Activated CD8-positive, alpha-beta memory T cell treated with anti-CD3 and anti-CD28 coated beads, Interleukin-2, amount 50 U/mL, for 24 hours (primary cell): ENCODE data around the gene NXPH2.
"Not testable (repeated sequence)": the region's sequence is repeated elsewhere in the genome, so short reads cannot be mapped to it uniquely, and the experiment has no call there.

Experiments
- DNase-seq: peaks from one replicate; pipeline ENCODE4 v3.0.0-alpha.2; 2020; ENCODE audit errors: extremely low read depth

NXPH2 gene

GRCh38 chr2:138711812-138712211 is 68.4 kb downstream of the NXPH2 start:
- no peak for DNase-seq

DNA sequence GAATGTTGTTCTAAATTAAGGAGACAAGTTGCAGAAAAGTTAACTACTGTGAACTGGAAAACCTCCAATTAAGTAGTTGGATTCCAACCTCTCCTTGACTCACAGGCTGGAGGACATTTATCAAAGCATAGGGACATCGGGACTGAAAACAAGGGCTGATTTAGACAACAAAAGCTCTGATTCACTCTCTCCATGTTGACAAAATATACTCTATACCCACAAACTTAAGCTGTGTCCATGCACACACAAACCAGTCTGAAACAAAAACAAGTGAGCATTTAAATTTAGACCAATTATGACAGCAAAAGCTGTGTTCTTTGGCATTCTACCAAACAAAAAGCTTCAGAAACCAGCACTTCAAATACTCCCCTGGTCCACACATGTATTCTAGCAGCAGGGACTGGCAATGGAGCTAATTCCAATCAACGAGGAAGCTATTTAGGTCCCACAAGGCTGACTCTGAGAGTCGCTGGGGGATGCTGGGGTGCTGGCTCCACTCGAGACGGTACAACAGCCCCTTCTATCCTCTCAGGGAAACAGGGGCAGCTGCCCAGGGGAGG is 71.4 kb downstream of the NXPH2 start:
- no peak for DNase-seq

- DNase-seq, result no peak
Observed at GRCh38 chr2:138707392-138708074, 72.7 kb downstream of the NXPH2 start.

- no peak for DNase-seq
Observed at GRCh38 chr2:138703242-138703641, 76.9 kb downstream of the NXPH2 start.

DNA sequence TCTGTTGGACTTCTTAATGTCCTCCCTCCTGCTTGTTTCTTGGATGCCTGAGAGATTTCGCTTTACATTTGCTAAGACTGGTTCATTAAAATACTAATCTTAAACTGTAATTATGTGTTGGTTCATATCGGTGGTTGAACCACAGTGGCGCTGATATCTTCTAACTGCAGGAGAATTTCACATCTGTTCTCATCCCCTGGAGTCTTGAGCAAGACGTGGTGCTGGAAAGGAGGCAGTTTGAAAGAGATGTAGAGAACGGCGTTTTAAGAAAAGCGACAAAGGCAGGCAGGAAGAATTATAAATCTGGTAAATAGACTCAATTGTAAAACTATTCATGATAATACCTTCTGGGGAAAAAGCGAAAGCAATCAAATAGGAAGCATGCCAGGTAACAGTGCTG is 79.5 kb downstream of the NXPH2 start:
- DNase-seq, result no peak

DNA sequence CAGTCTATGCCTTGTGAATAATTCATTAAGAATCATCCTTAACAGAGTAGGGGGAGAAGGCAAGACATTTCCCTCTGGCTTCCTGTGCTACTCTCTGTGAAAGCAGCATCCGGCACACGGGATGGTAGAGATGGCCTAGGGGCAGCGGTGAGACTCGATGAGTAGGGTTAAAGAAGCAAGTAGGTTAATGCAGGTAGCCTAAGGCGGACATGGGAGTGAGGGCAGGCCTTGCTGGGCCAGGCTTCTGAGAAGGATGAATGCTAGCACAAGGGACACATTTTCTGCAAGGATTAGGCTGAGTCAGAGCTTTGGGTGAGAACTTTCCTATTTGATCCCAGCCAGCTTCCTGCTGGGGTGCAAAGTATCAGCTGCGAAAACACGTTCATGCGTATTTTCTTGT is 80.8 kb downstream of the NXPH2 start:
- no peak for DNase-seq

DNA sequence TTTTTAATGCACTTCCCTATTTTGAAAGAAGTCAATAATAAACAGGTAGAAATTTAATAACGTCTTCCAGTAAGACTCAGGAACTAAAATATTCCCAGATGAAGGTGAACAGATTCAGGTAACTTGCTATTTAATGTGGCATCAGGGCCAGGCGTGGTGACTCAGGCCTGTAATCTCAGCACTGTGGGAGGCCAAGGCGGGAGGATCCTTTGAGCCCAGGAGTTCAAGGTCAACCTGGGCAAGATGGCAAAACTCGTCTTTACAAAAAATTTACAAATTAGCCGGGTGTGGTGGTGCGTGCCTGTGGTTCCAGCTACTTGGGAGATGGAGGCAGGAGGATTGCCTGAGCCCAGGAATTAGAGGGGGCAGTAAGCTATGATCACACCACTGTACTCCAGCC is 81.8 kb downstream of the NXPH2 start:
- DNase-seq, result no peak

DNA sequence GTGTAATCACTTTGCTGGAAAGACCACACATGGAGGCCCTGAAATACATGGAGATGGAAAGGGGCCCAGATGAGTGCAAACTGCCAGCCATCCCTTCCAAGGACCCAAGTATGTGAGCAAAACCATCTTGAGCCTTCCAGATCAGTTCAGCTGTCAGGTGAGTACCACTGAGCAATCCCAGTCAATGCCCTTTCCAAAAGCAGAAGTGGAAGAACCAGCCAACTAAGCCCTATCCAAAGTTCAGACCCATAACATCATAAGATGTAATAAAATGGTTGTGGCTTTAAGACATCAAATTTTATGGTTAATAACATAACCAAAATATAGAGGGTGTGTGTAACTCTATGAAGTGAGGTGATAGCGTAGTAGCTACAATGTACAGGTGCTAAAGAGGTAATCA is 88.5 kb downstream of the NXPH2 start:
- DNase-seq, result no peak

GRCh38 chr2:138689705-138690104 is 90.5 kb downstream of the NXPH2 start:
- no peak for DNase-seq

GRCh38 chr2:138682163-138682562 is 98.0 kb downstream of the NXPH2 start:
- DNase-seq, result no peak

- DNase-seq, result no peak
Observed at GRCh38 chr2:138677221-138677620, 103.0 kb downstream of the NXPH2 start.

GRCh38 chr2:138676619-138677021 is 103.6 kb downstream of the NXPH2 start:
- no peak for DNase-seq

- no peak for DNase-seq
Observed at GRCh38 chr2:138671566-138671965, 108.6 kb downstream of the NXPH2 start.

- DNase-seq, result no peak
Observed at GRCh38 chr2:138670734-138671133, 109.5 kb downstream of the NXPH2 start.

DNA sequence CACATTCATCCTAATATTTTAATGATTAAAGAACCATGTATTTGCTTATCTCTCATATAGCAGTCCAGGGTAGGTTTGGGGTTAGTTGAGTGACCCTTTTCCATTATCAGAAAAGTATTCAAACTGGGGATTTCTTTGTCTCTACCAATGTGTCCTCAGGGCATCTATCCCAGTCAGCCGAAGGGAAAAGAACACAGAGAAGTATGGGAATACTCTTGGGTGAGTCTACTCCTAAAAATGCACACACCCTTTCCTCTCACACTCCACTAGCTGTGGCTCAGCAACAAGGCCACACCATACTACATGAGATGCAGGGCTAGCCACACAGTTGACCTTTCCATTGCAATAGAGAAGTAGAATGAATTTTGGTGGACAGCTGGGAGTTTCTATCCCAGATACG is 114.3 kb downstream of the NXPH2 start:
- no peak for DNase-seq

DNA sequence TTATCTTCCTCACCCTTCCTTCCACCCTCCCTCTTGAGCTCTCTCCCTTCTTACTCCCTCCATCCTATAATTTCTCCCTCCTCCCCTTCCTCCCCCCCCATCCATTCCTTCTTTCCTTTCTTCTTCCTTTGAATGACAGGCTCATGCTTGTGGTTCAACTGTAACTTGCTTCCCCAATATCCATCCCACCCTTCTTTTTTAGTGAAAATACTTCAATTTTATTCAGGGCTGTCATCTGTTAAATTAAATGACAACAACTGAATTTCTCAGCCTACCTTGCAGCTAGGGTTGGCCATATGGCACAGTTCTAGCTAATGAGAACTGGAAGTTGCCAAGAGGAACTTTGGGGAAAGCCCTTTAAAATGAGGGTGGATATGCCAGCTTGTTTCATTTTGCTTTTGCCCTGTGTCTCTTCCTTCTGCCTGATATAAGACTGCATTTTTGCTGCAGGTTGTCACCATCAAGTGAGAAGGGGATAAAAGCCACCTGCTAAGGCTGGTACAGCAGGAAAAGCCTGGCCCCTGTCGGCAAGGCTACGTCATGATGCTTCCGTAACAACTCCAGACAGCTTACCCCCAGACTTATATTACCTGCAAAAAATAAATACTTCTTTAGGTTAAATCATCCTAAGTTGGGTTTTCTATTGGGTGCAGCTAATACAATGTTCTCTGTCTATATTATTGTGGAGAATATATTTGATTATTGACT is 121.8 kb downstream of the NXPH2 start:
- DNase-seq, result no peak

DNA sequence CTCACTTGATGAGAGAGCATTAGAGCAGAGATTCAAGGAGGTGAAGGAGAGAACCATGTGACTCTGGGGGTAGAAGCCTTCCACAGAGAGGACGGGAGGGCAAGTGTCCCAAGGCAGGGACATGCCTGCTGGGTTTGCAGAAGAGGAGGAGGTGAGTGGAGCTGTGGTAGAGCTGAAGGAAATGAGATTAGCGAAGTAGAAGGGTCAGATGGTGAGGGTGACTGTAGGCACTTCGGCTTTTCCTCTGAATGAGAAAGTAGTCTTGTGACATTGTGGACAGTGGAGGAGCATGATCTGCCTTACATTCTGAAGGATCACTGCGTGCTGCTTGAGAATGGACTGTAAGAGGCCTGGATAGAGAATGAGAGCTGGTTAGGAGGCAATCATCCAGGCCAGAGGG is 126.0 kb downstream of the NXPH2 start:
- DNase-seq, result no peak

GRCh38 chr2:138652378-138652777 is 127.8 kb downstream of the NXPH2 start:
- DNase-seq, result no peak

GRCh38 chr2:138649571-138649970 is 130.6 kb downstream of the NXPH2 start:
- DNase-seq, result no peak

GRCh38 chr2:138648606-138649005 is 131.6 kb downstream of the NXPH2 start:
- DNase-seq, result no peak

GRCh38 chr2:138644776-138645175 is 135.4 kb downstream of the NXPH2 start:
- not testable (repeated sequence) for DNase-seq

GRCh38 chr2:138640921-138641676 is 139.1 kb downstream of the NXPH2 start:
- DNase-seq, result no peak

DNA sequence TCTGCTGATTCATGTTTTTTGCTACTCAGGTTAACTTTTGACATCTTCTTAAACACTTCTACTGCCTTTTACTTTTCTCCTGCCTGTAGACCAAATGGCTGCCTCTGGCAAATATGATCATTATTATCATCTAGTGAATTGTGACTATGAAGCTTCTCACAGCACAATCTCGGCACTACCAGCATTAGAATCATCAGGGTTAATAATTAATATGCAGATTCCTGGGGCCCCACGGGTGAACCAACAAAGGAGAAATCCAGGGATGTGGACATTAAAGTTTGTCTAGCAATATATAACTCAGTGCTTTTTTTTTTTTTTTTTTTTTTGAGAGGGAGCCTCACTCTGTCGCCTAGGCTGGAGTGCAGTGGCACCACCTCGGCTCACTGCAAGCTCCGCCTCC is 142.5 kb downstream of the NXPH2 start:
- DNase-seq, result no peak
